Measurements from ENCODE around the gene THAP6.
"Not testable (repeated sequence)": the region's sequence is repeated elsewhere in the genome, so short reads cannot be mapped to it uniquely, and the experiment has no call there.

DNA sequence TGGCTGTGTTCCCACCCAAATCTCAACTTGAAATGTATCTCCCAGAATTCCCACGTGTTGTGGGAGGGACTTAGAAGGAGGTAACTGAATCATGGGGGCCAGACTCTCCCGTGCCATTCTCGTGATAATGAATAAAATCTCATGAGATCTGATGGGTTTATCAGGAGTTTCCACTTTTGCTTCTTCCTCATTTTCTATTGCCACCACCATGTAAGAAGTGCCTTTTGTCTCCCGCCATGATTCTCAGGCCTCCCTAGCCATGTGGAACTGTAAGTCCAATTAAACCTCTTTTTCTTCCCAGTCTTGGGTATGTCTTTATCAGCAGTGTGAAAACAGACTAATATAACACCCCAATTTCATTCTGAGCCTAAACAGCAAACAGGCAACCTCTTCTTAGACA lies 4.7 kb upstream of the THAP6 start:
- TF ChIP-seq CTCF (IDR thresholded peaks at IDR 0.05; ENCODE audit: low read depth, low read length); POLR2A (IDR thresholded peaks at IDR 0.05; ENCODE audit: extremely low read depth, insufficient read length); MAX (IDR thresholded peaks at IDR 0.05; ENCODE audit: low read depth, low read length); MYC (IDR thresholded peaks at IDR 0.05; ENCODE audit: low read depth, low read length): not testable (repeated sequence)
